ENCODE results near the gene NDST1.

Gene NDST1

DNA sequence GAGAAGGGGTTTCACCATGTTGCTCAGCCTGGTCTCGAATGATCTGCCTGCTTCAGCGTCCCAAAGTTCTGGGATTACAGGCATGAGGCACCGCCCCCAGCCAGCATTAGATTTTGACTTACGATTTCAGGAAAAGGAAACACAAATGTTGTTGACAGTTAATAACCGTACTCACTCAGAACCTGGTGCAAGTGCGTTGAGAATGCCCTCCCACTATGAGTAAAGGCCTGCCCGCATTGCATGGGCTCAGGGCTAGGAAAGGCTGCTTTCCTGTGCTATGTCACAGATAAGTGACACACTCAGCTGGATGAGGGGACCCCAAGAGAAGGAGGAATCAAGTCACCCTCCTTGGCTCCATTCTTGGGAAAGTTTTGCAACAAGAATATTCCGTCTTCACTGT is 42.4 kb downstream of the NDST1 start:
- no peak for DNase-seq

DNA sequence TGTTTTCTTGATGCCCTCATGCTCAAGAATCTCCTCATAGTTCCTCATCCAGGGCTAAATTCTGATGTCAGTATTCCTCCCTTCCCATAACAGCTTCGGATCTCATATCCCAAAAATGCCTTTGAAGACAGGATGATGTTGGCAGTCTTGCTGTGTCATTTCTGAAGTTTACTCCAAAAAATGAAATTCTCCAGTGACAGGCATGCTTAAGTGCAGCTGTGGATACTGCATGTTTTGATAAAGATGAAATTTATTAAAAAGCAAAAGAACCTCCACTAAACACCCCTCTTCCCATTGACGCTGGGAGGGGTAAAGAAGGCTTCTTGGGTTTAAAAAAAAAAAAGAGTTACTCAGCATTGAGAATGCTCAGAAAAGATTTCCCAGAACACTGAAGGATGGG is 43.1 kb downstream of the NDST1 start:
- no peak for DNase-seq

DNA sequence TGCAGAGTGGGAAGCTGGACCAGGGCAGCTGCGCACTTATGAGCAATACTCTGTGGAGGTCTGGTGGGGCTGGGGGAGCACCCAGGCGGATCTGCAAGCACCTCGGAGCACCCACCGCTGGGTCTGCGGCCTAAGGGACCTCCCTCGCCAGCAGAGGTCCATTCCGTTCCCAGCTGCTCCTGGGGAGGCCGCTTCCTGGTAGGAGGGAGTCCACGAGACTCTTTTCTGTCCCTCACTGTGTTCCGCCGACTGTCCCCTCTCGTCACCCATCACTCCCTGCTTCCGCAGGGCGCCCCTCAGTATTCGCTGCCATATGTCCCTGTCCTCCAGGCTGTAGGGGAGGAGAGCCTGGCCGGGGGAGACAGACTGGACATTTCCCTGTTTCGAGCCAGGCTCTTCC is 45.5 kb downstream of the NDST1 start:
- DNase-seq: no peak

DNA sequence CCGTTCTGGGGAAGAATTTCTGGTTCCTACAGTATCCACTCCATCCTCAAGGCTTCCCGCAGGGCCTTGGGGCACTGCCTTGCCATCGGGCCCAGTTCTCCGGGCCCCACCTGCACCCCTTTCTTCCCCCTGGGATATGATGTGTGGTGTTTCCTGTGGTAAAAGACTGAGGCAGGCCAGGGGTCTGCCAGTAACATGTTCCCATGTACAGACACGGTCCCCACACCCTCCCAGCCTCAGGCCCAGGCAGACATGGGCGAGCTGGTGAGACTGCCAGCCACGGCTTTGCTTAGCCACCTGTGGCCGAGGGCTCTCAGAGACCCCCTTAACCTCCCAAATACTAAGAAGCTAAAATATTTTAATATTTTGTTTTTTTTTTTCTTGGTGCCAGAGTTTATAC is 46.0 kb downstream of the NDST1 start:
- no peak for DNase-seq

DNA sequence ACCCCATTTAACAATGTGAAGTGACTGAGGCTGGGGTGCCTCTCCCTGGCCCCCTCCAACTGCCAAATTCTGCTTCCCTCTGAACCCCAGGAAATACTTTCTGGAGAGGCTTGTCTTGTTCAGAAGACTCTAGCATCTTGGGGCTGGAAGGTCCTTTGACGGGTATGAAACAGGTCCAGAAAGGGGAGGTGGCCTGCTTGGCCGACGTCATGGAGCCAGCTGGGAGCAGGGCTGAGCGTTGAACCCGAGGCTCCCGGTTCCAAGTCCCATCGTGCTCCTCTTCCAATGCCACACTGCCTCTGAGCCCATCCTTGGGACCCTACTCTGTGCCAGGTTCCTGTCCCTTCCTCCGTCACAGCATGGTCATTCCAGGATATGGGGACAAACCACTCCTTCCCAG is 46.9 kb downstream of the NDST1 start:
- DNase-seq: no peak

DNA sequence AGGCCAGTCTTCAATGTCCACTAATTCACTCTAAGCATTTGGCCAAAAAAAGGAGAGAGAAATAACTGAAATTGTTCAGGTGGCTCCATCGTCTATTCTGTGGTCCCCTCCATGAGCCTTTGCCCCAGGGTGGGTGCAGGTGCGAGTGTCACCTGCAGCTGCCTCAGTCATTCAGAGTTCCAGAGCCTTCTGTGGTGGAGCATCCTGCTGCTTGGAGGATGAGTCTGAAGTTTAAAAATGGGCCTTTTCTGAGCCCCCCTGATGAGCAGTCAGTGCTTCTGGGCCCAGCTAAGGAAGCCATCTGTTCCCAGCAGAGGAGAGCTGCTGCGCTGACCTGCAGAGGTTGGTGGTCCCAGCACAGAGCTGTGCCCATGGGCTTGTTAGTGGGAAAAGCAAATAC is 48.2 kb downstream of the NDST1 start:
- no peak for DNase-seq

DNA sequence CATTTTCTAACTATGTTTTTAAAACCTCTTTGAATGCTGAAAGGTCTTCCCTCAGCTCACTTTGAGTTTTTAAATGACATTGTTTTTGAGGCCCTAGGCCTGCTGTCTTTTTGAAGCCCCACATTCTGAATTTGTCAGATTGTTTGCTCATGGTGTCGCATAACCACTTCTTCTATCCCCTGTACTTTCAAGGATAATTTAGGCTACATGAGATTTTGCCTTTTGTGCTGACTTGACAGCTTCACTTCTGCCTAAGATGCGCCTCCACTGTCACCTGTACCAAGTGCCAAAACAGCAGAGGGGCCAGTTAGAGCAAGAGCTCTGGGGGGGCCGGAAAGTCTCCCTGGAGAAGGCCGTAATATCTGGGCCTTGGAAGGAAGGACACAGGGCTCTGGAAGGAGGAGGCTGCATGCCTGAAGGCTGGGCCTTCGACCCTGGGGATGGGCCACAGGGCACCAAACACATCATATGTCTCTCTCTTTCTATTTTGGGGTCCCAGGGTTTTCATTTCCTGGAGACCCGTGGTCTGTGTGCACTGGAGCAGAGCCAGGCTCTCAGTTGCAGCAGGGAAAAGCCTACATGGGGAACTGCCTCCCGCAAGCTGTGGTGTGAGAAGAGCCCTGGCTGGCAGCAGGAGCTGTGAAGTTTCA is 49.1 kb downstream of the NDST1 start:
- no peak for DNase-seq

DNA sequence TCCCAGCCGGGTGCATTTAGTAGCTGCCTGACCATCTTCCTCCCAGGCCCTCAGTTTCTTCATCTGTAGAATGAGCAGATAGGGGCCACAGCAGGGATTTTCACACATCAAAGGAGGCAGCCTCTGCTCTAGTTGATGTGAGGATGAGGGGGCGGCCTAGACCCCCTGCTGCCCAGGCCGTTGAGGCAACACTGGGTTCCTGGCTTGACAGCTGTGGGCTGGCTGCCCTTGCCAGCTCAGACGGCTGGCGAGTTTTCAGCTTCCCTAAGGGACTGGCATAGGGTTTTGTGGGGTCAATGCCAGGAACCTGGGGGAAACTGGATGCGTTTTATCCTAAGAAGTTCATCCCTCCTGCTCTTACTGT is 49.6 kb downstream of the NDST1 start:
- DNase-seq: no peak

DNA sequence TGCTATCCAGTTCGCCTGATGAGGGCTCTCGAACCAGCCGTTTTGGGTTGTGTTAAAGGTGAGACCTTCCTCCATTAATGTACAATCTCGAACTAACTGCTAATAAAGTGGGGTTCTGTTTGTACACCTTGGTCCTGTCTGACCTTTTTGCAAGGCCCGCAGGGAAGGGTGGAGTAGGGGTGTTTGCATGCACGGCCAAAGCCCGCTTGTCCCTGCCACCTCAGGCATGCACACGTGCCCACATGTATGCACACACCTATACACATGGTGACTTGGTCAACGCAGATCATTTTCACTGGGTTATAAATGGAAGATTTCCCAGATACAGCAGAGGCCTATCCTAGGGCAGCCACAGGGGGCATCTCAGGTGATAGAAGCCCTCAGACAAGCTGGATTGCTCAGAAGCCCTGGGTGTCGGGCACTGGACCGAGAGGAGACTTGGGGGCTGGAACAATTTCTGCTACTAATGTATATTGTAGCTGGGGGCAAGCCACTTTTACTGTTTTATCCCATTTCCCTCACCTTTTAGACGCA is 50.2 kb downstream of the NDST1 start:
- DNase-seq: no peak

DNA sequence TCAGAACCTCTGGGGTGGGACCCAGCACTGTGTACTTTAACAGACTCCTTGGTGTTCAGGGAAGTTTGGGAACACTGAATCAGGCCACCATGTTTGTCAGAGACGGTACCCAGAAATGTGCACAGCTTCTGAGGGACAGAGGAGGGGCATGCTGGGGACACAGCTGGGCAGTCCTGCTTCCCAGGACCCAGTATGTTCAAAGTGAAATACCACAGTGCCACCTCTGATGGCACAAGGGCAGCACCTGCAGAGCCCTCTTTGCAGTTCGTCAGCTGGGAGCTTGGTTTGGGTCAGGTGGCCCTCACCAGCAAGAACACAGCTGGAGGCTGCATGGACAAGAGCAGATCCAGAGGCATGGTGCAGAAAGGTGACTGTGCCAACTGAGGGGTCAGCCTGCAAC is 51.2 kb downstream of the NDST1 start:
- no peak for DNase-seq

DNA sequence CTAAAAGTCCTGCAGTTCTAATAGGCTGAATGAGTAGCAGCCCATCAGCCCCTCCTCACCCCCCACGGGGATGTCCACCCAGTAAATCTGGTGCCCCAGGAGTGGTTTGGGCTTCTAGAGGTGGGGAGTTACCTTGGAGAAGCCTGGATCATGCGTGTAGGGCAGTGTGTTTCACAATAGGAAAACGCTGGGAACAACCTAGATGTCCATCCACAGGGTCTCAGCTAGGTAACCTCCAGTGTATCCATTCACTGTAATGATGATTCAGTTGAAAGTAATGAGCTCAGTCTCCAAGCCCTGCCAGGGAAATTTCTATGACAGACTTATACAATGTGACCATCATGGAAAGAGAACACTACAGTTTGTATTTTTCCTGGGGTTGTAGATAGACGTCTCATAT is 51.8 kb downstream of the NDST1 start:
- DNase-seq: no peak

DNA sequence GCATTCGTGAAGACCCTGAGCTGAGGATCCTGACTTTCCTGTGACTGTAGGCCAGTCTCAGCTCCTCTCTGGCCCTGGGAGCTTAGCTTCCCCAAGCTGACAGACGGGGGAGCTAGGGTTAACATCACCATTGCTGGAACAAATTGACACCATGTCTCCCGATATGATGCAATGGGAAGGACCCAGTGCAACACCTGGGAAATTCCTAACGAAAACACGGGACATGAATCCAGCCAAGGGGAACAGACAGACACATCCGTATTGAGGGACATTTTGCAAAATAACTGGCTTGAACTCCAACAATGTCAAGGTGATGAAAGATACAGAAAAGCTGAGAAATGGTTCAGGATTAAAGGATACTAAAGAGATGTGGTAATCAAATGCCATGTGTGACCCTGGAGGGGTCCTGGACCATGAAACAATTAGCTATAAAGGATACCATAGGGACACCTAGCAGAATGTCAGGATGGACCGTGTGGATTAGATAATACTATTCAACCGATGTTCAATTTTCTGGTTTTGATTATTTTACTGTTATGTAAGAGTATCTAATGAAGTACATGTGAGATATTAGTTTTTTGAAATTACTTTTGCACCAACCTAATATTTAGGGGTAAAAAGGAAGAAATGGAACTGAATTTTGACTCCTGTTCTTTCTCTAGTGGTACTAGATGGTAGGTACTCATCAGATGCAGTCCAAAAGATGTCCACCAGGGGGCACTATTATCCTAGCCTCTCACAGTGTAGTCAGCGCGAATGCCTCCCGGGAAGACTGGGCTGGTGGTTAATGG is 52.7 kb downstream of the NDST1 start:
- peak; percentile 72 for DNase-seq

DNA sequence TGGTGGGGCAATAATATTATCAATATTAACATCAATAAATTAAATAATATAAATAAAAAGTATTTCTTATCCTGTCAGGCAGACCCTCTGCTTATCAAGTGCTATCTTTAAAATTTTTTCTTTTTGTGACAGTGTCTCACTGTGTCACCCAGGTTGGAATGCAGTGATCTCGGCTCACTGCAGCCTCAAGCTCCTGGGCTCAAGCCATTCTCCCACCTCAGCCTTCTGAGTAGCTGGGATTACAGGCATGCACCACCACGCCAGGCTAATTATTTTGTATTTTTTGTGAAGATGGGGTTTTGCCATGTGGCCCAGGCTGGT is 53.2 kb downstream of the NDST1 start:
- DNase-seq: no peak

DNA sequence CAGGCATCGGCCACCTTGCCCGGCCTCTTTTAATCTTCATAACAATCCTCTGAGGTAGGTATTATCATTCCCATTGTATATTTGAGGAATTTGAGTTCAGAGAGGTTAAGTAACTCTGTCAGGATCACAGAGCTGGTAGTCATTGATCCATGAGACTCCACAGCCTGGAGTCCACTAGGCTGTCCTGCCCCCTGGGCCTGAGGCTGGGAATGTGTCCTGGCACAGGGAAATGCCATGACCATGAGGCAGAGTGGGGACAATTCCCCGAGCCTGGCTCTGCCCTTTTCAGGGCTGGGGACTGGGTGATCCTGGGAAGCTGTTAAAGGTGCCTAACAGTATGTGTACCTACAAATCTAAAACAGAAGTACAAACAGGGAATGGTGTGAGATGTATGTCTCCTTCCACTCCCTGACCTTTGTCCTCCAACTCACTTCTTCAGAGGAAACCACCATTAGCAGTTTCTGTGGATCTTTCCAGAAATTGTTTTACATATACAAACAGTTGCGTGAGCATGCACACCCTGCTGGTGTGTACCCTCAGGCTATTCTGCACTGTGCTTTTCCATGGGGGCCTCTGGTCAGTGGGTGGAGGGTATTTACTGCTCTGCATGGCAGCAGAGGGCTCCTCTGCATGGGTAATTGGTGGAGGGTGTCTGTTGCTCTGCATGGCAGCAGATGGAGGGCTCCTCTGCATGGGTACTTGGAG is 53.8 kb downstream of the NDST1 start:
- no peak for DNase-seq

DNA sequence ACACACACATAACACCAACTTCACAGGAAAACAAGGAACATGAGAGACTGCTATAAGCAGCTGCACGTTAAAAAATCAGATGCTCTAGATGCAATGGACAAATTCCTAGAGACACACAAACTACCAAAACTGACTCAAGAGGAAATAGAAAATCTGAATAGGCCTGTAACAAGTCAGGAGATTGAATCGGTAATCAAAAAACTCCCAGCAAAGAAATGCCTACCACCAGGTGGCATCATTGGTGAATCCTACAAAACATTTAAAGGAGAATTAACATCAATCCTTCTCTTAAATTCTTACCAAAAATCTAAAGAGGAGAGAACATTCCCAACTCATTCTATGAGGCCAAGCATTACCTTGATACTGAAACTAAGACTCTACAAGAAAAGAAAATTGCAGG is 54.9 kb downstream of the NDST1 start:
- no peak for DNase-seq

DNA sequence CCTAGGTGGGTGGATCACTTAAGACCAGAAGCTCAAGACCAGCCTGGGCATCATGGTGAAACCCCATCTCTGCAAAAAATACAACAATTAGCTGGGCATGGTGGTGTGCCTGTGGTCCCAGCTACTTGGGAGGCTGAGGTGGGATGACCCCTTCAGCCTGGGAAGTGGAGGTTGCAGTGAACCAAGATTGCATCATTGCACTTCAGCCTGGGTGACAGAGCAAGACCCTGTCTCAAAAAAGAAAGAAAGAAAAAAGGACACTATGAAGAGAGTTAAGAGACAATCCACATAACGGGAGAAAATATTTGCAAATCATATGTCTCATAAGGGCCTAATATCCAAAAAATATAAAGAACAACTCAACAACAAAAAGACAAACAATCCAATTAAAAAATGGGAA is 57.9 kb downstream of the NDST1 start:
- DNase-seq: no peak

DNA sequence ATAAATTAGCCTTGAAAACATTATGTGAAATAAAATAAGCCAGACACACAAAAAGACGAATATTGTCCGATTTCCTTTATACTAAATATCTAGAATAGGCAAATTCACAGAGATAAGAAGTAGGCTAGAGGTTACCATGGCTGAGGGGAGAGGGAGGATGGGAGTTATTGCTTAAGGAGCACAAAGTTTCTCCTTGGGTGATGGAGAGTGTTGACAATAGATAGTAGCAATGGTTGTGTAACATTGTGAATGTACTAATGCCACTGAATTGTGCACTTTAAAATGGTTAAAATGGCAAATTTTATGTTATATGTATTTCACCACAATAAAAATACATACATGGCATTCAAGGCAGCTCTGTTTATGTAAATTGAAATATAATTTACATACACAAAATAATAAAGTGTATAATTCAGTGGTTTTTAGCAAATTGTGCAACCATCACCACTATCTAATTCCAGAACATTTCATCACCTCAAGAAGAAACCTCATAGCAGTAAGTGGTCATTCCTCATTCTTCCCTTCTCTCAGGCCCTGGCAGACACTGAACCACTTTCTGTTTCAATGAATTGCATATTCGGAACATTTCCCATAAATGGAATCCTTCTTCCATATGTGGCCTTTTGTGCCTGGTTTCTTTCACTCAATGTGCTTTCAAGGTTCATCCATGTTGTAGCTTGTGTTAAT is 59.2 kb downstream of the NDST1 start:
- DNase-seq: no peak

DNA sequence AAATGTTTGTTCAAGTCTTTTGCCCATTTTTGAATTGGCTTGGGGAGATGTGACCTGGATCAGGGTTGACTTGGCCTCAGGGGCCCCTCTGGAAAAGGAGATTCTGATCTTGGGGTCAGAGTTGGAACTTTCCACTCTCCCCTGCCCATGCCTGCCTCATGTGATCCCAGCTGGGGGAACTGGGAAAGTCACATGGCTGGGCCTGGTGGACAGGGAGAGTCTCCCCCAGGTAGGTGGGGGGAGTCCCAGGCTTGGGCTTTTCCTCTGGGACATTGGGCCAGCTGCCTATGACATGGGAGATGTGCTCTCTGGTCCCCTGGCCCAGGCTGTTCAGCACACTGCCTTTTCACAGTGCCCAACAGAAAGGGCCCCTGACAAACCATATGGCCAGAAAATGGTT is 60.7 kb downstream of the NDST1 start:
- DNase-seq: no peak

DNA sequence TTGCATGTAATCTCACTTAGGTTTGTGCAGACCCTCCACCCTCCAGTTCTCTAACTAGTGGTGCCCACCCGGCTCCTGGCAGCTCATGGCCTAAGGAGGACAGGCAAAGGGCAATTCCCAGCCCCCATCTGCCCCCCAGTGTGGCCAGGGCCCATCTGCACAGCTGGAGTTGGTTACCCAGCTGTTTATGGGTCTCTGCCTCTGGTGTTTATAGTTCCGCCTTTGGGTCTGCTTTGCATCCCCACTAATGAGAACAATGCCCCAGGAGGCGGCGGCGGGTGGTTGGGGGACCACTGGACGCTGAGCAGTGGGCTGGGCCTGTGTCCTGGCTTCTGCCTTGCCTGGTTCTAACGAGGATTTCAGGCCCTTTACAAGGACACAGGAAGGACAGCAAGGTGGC is 62.4 kb downstream of the NDST1 start:
- no peak for DNase-seq

DNA sequence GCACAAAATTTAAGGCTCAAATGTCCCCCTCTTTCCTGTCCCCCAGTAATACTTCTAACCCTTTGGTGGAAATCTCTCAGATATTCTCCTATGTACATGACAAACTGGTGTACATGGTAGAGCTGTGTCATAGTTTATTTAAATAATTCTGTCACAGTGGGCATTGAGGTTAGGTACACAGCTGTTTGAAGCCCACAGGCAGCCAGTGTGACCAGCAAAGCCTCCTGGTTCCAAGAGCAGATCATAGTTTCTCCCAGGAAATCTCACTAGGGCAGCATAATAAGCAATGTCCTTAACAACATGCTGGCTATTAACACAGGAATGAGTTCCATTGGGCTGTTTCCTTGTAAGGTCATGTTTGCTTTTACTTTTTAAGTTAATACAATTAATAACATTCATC is 63.9 kb downstream of the NDST1 start:
- no peak for DNase-seq

DNA sequence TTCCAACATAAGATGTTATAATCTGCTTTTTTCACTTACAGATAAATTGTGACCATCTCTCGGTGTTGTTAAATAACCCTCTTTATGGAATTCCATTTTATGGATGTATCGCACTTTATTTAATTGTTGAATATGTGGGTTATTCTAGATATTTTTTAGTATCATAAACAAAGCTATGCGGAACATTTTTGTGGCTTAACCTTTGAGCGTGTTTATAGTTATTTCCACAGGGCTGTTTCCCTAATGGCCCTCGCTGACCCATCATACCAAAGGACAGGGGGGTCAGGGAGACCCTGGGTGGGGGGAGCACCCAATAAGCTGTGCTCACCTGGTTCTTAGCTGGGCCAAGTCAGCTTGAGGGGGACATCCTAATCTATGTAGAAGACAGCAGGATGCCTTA is 65.3 kb downstream of the NDST1 start:
- DNase-seq: no peak

DNA sequence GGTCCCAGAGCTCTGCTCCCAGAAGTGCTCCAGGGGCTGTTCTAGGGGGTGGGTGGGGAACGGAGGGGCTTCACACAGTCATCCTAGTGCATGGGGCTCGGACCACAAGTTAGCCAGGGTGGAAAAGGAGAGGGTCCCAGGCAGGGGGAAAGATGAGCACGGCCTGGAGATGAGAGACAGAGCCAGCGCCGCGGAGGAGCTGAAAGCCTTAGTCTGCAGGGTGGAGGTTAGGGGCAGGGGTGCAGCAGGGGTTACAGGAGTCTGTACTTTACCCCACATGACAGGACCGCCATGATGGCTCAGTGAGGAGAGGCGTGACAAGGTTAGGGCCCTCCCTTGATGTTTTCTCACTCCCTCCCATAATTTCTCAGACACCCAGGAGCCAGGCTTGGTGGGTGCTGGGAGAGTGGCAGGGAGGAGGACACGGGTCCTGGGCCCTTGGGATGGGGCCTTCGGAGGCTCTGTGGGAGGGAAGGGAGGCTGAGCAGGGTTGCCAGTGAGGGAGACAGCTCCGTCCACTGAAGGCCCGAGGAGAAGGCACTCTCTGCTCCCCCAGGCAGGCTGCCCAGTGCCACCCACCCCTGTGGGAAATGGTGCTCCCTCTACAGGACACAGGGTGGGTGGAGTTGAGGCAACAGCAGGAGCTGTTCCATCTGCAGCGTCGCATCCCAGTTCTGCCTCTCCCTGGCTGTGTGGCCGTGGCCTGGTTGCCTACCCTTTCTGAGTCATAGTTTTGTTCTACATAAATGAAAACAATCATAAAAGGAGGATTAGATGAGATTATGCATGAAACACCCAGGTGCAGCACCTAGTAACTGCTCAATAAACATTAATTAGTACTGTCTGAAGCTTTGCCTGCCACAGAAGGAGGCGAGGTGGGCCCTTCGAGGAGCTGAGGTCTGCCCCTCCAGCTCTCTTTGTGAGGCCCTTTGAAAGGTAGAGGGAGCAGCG is 66.2 kb downstream of the NDST1 start:
- no peak for DNase-seq

All from central memory CD4-positive, alpha-beta T cell (primary cell).